Left renal pelvis (tissue), 4 donors: ENCODE results near the gene LINGO3. TPM values are rescaled to one million over a fixed set of nuclear protein-coding genes. Genes with fewer than 3 reads are reported as not detected.
A peak's percentile ranks its signal among the peaks of the same experiment; 100 is the strongest.

Experiments used
- DNase-seq, 4 donors: peaks; one replicate each; pipeline ENCODE4 v3.0.0-alpha.2; 2013; ENCODE audit warnings: low read depth in 4 of 4, low spot score in 3 of 4
- polyA plus RNA-seq, 4 donors: library from polyadenylated mRNA; unstranded; fragments of 120-200 nt; gene quantifications; one replicate each; pipeline ENCODE4 v1.2.1, GENCODE V29; 2013; ENCODE audit not compliant: insufficient read length in 4 of 4

LINGO3 gene
- polyA plus RNA-seq, 4 donors: 0.13 to 0.14 TPM; not detected in 2

GRCh38 chr19:2269244-2270156, 38.5 kb downstream of the LINGO3 start:
- DNase-seq: peak; percentile 83 to 94 (median 93)

- DNase-seq: no peak
Measured at GRCh38 chr19:2268861-2269243, 39.1 kb downstream of the LINGO3 start.

GRCh38 chr19:2268480-2268830, 39.5 kb downstream of the LINGO3 start:
- DNase-seq: no peak

GRCh38 chr19:2266183-2266993, 41.6 kb downstream of the LINGO3 start:
- no peak for DNase-seq

GRCh38 chr19:2261438-2262172, 46.3 kb downstream of the LINGO3 start:
- no peak for DNase-seq

GRCh38 chr19:2260341-2260805, 47.6 kb downstream of the LINGO3 start:
- no peak for DNase-seq

- no peak for DNase-seq
Measured at GRCh38 chr19:2259336-2259735, 48.6 kb downstream of the LINGO3 start.

Other genes starting within 250 kb of the LINGO3 start
- 10 to 100 TPM; 21.4 to 29.1 (median 25.2) TPM for gene MOB3A, start 211.8 kb downstream of the LINGO3 start, polyA plus RNA-seq
- 10 to 100 TPM in 1 of 4 donors, 1 to 10 TPM in 3; 5.9 to 11.0 (median 6.9) TPM for gene IZUMO4, start 211.2 kb downstream of the LINGO3 start, polyA plus RNA-seq
- 100 to 1,000 TPM in 2 of 4 donors, 10 to 100 TPM in 2; 80.3 to 113 (median 98.6) TPM for gene AP3D1, start 156.6 kb downstream of the LINGO3 start, polyA plus RNA-seq
- 10 to 100 TPM; 18.2 to 38.0 (median 26.6) TPM for gene DOT1L, start 144.2 kb downstream of the LINGO3 start, polyA plus RNA-seq
- gene PLEKHJ1, start 71.8 kb downstream of the LINGO3 start, polyA plus RNA-seq: 10 to 100 TPM; 53.6 to 86.5 (median 56.1) TPM
- 10 to 100 TPM; 67.6 to 94.0 (median 72.6) TPM for gene SF3A2, start 71.3 kb downstream of the LINGO3 start, polyA plus RNA-seq
- 1 to 10 TPM; 2.2 to 3.2 (median 2.8) TPM for gene AMH, start 58.8 kb downstream of the LINGO3 start, polyA plus RNA-seq
- gene JSRP1, start 51.7 kb downstream of the LINGO3 start, polyA plus RNA-seq: 1 to 10 TPM in 1 of 4 donors, under 1 TPM in 3; 0.34 to 1.5 (median 0.47) TPM
- gene PEAK3, start 26.0 kb downstream of the LINGO3 start, polyA plus RNA-seq: under 1 TPM in 3 of 4 donors, not detected in 1; 0.07 to 0.14 (median 0.11) TPM
- 100 to 1,000 TPM in 1 of 4 donors, 10 to 100 TPM in 3; 72.9 to 105 (median 80.2) TPM for gene LSM7, start 20.4 kb upstream of the LINGO3 start, polyA plus RNA-seq
- 100 to 1,000 TPM in 1 of 4 donors, 10 to 100 TPM in 3; 41.3 to 128 (median 56.7) TPM for gene SPPL2B, start 20.5 kb upstream of the LINGO3 start, polyA plus RNA-seq
- under 1 TPM; 0.13 to 0.49 (median 0.31) TPM for gene TMPRSS9, start 52.1 kb upstream of the LINGO3 start, polyA plus RNA-seq
- gene TIMM13, start 119.4 kb upstream of the LINGO3 start, polyA plus RNA-seq: 100 to 1,000 TPM in 1 of 4 donors, 10 to 100 TPM in 3; 58.0 to 108 (median 62.2) TPM
- gene LMNB2, start 148.8 kb upstream of the LINGO3 start, polyA plus RNA-seq: 10 to 100 TPM; 57.6 to 73.3 (median 62.0) TPM
- 100 to 1,000 TPM in 1 of 4 donors, 10 to 100 TPM in 2, 1 to 10 TPM in 1; 9.2 to 144 (median 12.3) TPM for gene GADD45B, start 168.0 kb upstream of the LINGO3 start, polyA plus RNA-seq